ENCODE measurements around the gene CDYL. TPM values are rescaled to one million over a fixed set of nuclear protein-coding genes. Genes with fewer than 3 reads are reported as not detected.

CDYL gene
- total RNA-seq, 1 experiment from 2014 or later, result 38.4 TPM

GRCh38 chr6:4794140-4794707 is 18.0 kb downstream of the CDYL start:
- no peak for TF ChIP-seq CTCF (conservative IDR thresholded peaks at IDR 0.05; ENCODE audit: low read depth, low read length)
- Histone ChIP-seq H3F3A (ENCODE audit: low read length, unreplicated experiment) (no peaks in the 10 kb centered on the region), H3K9ac (ENCODE audit: low read length) (no peak overlapping the region), H3K9me2 (replicated peaks; ENCODE audit: low read length) (no peaks in the 10 kb centered on the region), H3K4me2 (ENCODE audit: low read length) (no peak overlapping the region), H3K79me2 (ENCODE audit: low read length) (peaks cover 98% of the 10 kb centered on the region), H3K36me3 (ENCODE audit: low read depth, low read length) (0 out of 2 replicates have a peak, but pooled peaks cover 2% of the 10 kb centered on the region), H3K4me1 (ENCODE audit: insufficient read depth, low read length) (no peaks in the 10 kb centered on the region), H3K27ac (ENCODE audit: low read length) (no peak overlapping the region), H4K20me1 (ENCODE audit: low read length) (peaks cover 46% of the 10 kb centered on the region), H3K4me3 (ENCODE audit: low read length) (no peak overlapping the region), H3K27me3 (ENCODE audit: low read length) (no peaks in the 10 kb centered on the region), H2AFZ (ENCODE audit: low read length) (no peak overlapping the region), H3K9me3 (ENCODE audit: low read length) (no peaks in the 10 kb centered on the region)
- no peak for ATAC-seq
- ChIA-PET CTCF (no interaction called here), POLR2A (ENCODE audit: unreplicated experiment) (no interaction called here)
- no peak for DNase-seq
- no TSS peak for BruUV-seq (replicated peaks)
- intact Hi-C loops (cut with micrococcal nuclease), result no loop called here

GRCh38 chr6:4797587-4797986 is 21.4 kb downstream of the CDYL start:
- ChIA-PET CTCF (no interaction called here), POLR2A (ENCODE audit: unreplicated experiment) (no interaction called here)
- ATAC-seq (no peak), DNase-seq (no peak)
- Histone ChIP-seq H3K9me2 (replicated peaks; ENCODE audit: low read length) (no peaks in the 10 kb centered on the region), H2AFZ (ENCODE audit: low read length) (no peak overlapping the region), H3K79me2 (ENCODE audit: low read length) (peaks cover 100% of the 10 kb centered on the region), H3K36me3 (ENCODE audit: low read depth, low read length) (no peaks in the 10 kb centered on the region), H3K4me2 (ENCODE audit: low read length) (no peak overlapping the region), H3K9ac (ENCODE audit: low read length) (no peak overlapping the region), H4K20me1 (ENCODE audit: low read length) (peaks cover 40% of the 10 kb centered on the region), H3F3A (ENCODE audit: low read length, unreplicated experiment) (no peaks in the 10 kb centered on the region), H3K4me3 (ENCODE audit: low read length) (no peak overlapping the region), H3K27ac (ENCODE audit: low read length) (no peak overlapping the region), H3K27me3 (ENCODE audit: low read length) (no peaks in the 10 kb centered on the region), H3K9me3 (ENCODE audit: low read length) (no peaks in the 10 kb centered on the region), H3K4me1 (ENCODE audit: insufficient read depth, low read length) (no peaks in the 10 kb centered on the region; the same call in 1 of the 2 replicates)
- intact Hi-C loops (cut with micrococcal nuclease), result no loop called here
- TF ChIP-seq EZH2phosphoT487 (IDR thresholded peaks at IDR 0.05; ENCODE audit: borderline replicate concordance, low read length) (no peak), CTCF (conservative IDR thresholded peaks at IDR 0.05; ENCODE audit: low read depth, low read length) (no peak), EZH2 (IDR thresholded peaks at IDR 0.05; ENCODE audit: low read length, unreplicated experiment) (no peak)
- no TSS peak for BruUV-seq (replicated peaks)

GRCh38 chr6:4799912-4800311 is 23.7 kb downstream of the CDYL start:
- POLR2A ChIA-PET (ENCODE audit: unreplicated experiment), result no interaction called here
- Histone ChIP-seq H3K4me3 (ENCODE audit: low read length) (no peak overlapping the region), H3K9ac (ENCODE audit: low read length) (no peak overlapping the region), H2AFZ (ENCODE audit: low read length) (no peak overlapping the region), H4K20me1 (ENCODE audit: low read length) (peaks cover 52% of the 10 kb centered on the region), H3F3A (ENCODE audit: low read length, unreplicated experiment) (no peaks in the 10 kb centered on the region), H3K4me2 (ENCODE audit: low read length) (no peak overlapping the region), H3K27ac (ENCODE audit: low read length) (no peak overlapping the region), H3K79me2 (ENCODE audit: low read length) (peaks cover 99% of the 10 kb centered on the region), H3K4me1 (ENCODE audit: insufficient read depth, low read length) (peaks cover 9% of the 10 kb centered on the region; the same call in 1 of the 2 replicates), H3K9me2 (replicated peaks; ENCODE audit: low read length) (no peaks in the 10 kb centered on the region), H3K36me3 (ENCODE audit: low read depth, low read length) (no peaks in the 10 kb centered on the region), H3K9me3 (ENCODE audit: low read length) (no peaks in the 10 kb centered on the region), H3K27me3 (ENCODE audit: low read length) (no peaks in the 10 kb centered on the region)
- CTCF ChIA-PET, result interaction anchor here (0.7 kb wide), 1 partner anchor 405 kb away, joined by 3 read pairs; no protein-coding TSS in a partner anchor
- no peak for DNase-seq
- TF ChIP-seq EZH2 (IDR thresholded peaks at IDR 0.05; ENCODE audit: low read length, unreplicated experiment) (no peak), EZH2phosphoT487 (IDR thresholded peaks at IDR 0.05; ENCODE audit: borderline replicate concordance, low read length) (no peak), CTCF (conservative IDR thresholded peaks at IDR 0.05; ENCODE audit: low read depth, low read length) (no peak)
- BruUV-seq (replicated peaks), result no TSS peak
- no peak for ATAC-seq
- intact Hi-C loops (cut with micrococcal nuclease), result no loop called here

All from PC-3 (cell line).